Measurements from ENCODE around the gene SUPT5H.

SUPT5H gene

GRCh38 chr19:39498798-39499642 lies 53.6 kb downstream of the SUPT5H start, which contains the start of gene DLL3:
Gene DLL3 (plus strand): TSS chr19:39498947. CDS start chr19:39498975, 28 bp downstream.
- DNase-seq, result peak; percentile 90

GRCh38 chr19:39499932-39500331 lies 54.5 kb downstream of the SUPT5H start:
- no peak for DNase-seq

- no peak for DNase-seq
Observed at GRCh38 chr19:39500543-39500942, 55.2 kb downstream of the SUPT5H start.

GRCh38 chr19:39501340-39501739 lies 56.0 kb downstream of the SUPT5H start:
- DNase-seq, result no peak

GRCh38 chr19:39502640-39503417 lies 57.4 kb downstream of the SUPT5H start:
- no peak for DNase-seq

GRCh38 chr19:39506598-39506943 lies 61.2 kb downstream of the SUPT5H start:
- no peak for DNase-seq

- peak; percentile 99 for DNase-seq
Observed at GRCh38 chr19:39506944-39507714, 61.7 kb downstream of the SUPT5H start.

GRCh38 chr19:39507715-39508364 lies 62.5 kb downstream of the SUPT5H start:
- no peak for DNase-seq

GRCh38 chr19:39508629-39509028 lies 63.2 kb downstream of the SUPT5H start:
- DNase-seq, result no peak

- DNase-seq, result no peak
Observed at GRCh38 chr19:39509233-39509632, 63.9 kb downstream of the SUPT5H start.

GRCh38 chr19:39512988-39513387 lies 67.6 kb downstream of the SUPT5H start:
- no peak for DNase-seq

- DNase-seq, result peak; percentile 76
Observed at GRCh38 chr19:39514840-39515550, 69.6 kb downstream of the SUPT5H start, which contains the start of gene SELENOV. Gene SELENOV (plus strand): TSS chr19:39515139. CDS start chr19:39515213, 74 bp downstream.

- peak; percentile 76 for DNase-seq
Observed at GRCh38 chr19:39515551-39516191, 70.3 kb downstream of the SUPT5H start.

GRCh38 chr19:39516270-39516669 lies 70.9 kb downstream of the SUPT5H start:
- no peak for DNase-seq

GRCh38 chr19:39517432-39517831 lies 72.0 kb downstream of the SUPT5H start:
- DNase-seq, result no peak

- peak; percentile 65 for DNase-seq
Observed at GRCh38 chr19:39518458-39518857, 73.1 kb downstream of the SUPT5H start.

- DNase-seq, result peak; percentile 75
Observed at GRCh38 chr19:39518975-39519374, 73.6 kb downstream of the SUPT5H start.

- no peak for DNase-seq
Observed at GRCh38 chr19:39520541-39521484, 75.4 kb downstream of the SUPT5H start.

GRCh38 chr19:39524495-39524894 lies 79.1 kb downstream of the SUPT5H start:
- peak; percentile 53 for DNase-seq

- no peak for DNase-seq
Observed at GRCh38 chr19:39525205-39525604, 79.8 kb downstream of the SUPT5H start.

All from DMS53 (cell line).